K562 (cell line): Measurements from ENCODE around the gene TUBB2A. TPM values are rescaled to one million over a fixed set of nuclear protein-coding genes. Genes with fewer than 3 reads are reported as not detected.

Source experiments
- ARNT ChIP-seq, 2 experiments: fragments of 450-650 bp; IDR thresholded peaks; 2 replicates each; pipeline ENCODE4 v1.6.1; 2016; ENCODE audit warnings: mild to moderate bottlenecking in 1 of 2
- CEBPB ChIP-seq: fragments of 450-650 bp; IDR thresholded peaks from 2 replicates; pipeline ENCODE4 v1.6.1; 2016; ENCODE audit warnings: missing genetic modification characterization, missing compliant biosample characterization
- CHD4 ChIP-seq: fragments of 200-600 bp; sonication (generic); IDR thresholded peaks from 3 replicates; pipeline ENCODE4 v1.6.1; 2012; ENCODE audit warnings: low read depth, mild to moderate bottlenecking, mixed read lengths, low read length, inconsistent platforms; ENCODE audit not compliant: insufficient read depth, insufficient replicate concordance, poor library complexity, severe bottlenecking
- CREB3 ChIP-seq: fragments of 450-650 bp; conservative IDR thresholded peaks from 2 replicates; pipeline ENCODE4 v1.6.1; 2016; ENCODE audit warnings: missing genetic modification characterization, low read depth, mild to moderate bottlenecking, missing compliant biosample characterization, moderate library complexity
- ERF ChIP-seq: fragments of 450-650 bp; formaldehyde crosslinking; IDR thresholded peaks from 2 replicates; pipeline ENCODE4 v1.4.0; 2020; ENCODE audit warnings: mild to moderate bottlenecking, mixed read lengths
- ETV6 ChIP-seq, 3 experiments: fragments of 150-350 bp in 1 of 3; sonication (generic) in 1 of 3; formaldehyde crosslinking in 1 of 3; IDR thresholded peaks; 2 replicates each; pipeline versions ENCODE4 v1.6.1 to v1.8.0; 2014 to 2022; ENCODE audit warnings: borderline replicate concordance in 2 of 3, low read depth in 2 of 3, antibody characterized with exemption in 1 of 3, low read length in 1 of 3, mild to moderate bottlenecking in 1 of 3, missing genetic modification reagents in 1 of 3
- HOMEZ ChIP-seq: fragments of 250-450 bp; sonication (Bioruptor Pico); IDR thresholded peaks from 2 replicates; pipeline ENCODE4 v1.4.0; 2020; ENCODE audit warnings: mild to moderate bottlenecking, moderate library complexity
- ID3 ChIP-seq, 2 experiments: fragments of 250-450 bp in 1 of 2; fragments of 450-650 bp in 1 of 2; sonication (Bioruptor Pico) in 1 of 2; IDR thresholded peaks; 2 replicates each; pipeline versions ENCODE4 v1.6.1 to v1.8.0; 2016 to 2021; ENCODE audit warnings: mild to moderate bottlenecking in 2 of 2, moderate library complexity in 2 of 2, missing compliant biosample characterization in 1 of 2, missing genetic modification characterization in 1 of 2
- IRF9 ChIP-seq: fragments of 450-650 bp; IDR thresholded peaks from 2 replicates; pipeline ENCODE4 v1.6.1; 2016; ENCODE audit warnings: missing biosample characterization, missing genetic modification characterization
- MAFF ChIP-seq: IDR thresholded peaks from 2 replicates; pipeline ENCODE4 v1.6.1; 2012; ENCODE audit warnings: low read length, improper control_type of control experiment
- SRSF1 ChIP-seq: fragments of 200-400 bp; formaldehyde crosslinking; IDR thresholded peaks from 2 replicates; pipeline ENCODE4 v1.6.1; 2017; ENCODE audit warnings: mild to moderate bottlenecking, low read depth, low read length, moderate library complexity
- SRSF7 ChIP-seq: fragments of 200-400 bp; formaldehyde crosslinking; optimal IDR thresholded peaks from 2 replicates; pipeline ENCODE3; 2017; ENCODE audit warnings: mild to moderate bottlenecking, low read depth, low read length
- ZNF24 ChIP-seq: fragments of 450-650 bp; IDR thresholded peaks from 2 replicates; pipeline ENCODE4 v1.6.1; 2016
- ZNF311 ChIP-seq: fragments of 250-450 bp; sonication (Bioruptor Pico); IDR thresholded peaks from 2 replicates; pipeline ENCODE4 v1.4.0; 2020; ENCODE audit warnings: mild to moderate bottlenecking, moderate library complexity
- ZNF41 ChIP-seq: fragments of 250-450 bp; sonication (Bioruptor Pico); conservative IDR thresholded peaks from 2 replicates; pipeline ENCODE4 v1.4.0; 2020; ENCODE audit warnings: mild to moderate bottlenecking
- ZNF780A ChIP-seq: fragments of 250-450 bp; sonication (Bioruptor Pico); IDR thresholded peaks from 2 replicates; pipeline ENCODE4 v1.5.0; 2021; ENCODE audit warnings: mild to moderate bottlenecking
- polyA plus RNA-seq, 8 experiments: library from polyadenylated mRNA; depleted of rRNA in 4 of 8; stranded (reverse) in 5 of 8; unstranded in 3 of 8; fragments of >200 nt; fragmentation: Nextera tagmentation in 2 of 8; fragmentation: Illumina TruSeq in 1 of 8; extraction: Ambion mirVana in 2 of 8; extraction: Trizol in 1 of 8; gene quantifications; 2 replicates each; pipeline versions ENCODE4 v1.2.1 to v1.2.3, GENCODE V29; 2011 to 2014; ENCODE audit warnings: inconsistent platforms in 1 of 8, missing spikeins in 1 of 8
- total RNA-seq, 7 experiments: library from RNA; depleted of rRNA in 6 of 7; stranded (reverse); fragments of >200 nt in 6 of 7; fragmentation: Illumina TruSeq in 2 of 7; extraction: Trizol in 2 of 7; gene quantifications; 2 replicates each; pipeline versions ENCODE4 v1.2.1 to v1.2.3, GENCODE V29; 2011 to 2021; ENCODE audit warnings: low replicate concordance in 1 of 7
- TF ChIP-seq, protein P1 (sequence below), 2 experiments: IDR thresholded peaks; 2 replicates each; pipeline ENCODE4 v1.6.1; 2011; ENCODE audit warnings: borderline replicate concordance in 1 of 2, control low read depth in 1 of 2, low read depth in 1 of 2, low read length in 1 of 2, mild to moderate bottlenecking in 1 of 2, mixed read lengths in 1 of 2, moderate library complexity in 1 of 2; ENCODE audit not compliant: insufficient read depth in 1 of 2, insufficient read length in 1 of 2, poor library complexity in 1 of 2, severe bottlenecking in 1 of 2; ENCODE audit errors: extremely low read depth in 1 of 2

Gene TUBB2A
- total and polyA plus RNA-seq, 9 of the 15 experiments (the other 6 are each of a cell fraction or from before 2014, with no cell fraction given): 3.6 to 92.1 (median 45.6) TPM

GRCh38 chr6:3157131-3157933, at the start of gene TUBB2A (continued):
- no peak for TF ChIP-seq ZNF780A (CRISPR knock-in tag)
- no peak for TF ChIP-seq IRF9
- TF ChIP-seq SRSF7: no peak
- TF ChIP-seq, protein P1, sequence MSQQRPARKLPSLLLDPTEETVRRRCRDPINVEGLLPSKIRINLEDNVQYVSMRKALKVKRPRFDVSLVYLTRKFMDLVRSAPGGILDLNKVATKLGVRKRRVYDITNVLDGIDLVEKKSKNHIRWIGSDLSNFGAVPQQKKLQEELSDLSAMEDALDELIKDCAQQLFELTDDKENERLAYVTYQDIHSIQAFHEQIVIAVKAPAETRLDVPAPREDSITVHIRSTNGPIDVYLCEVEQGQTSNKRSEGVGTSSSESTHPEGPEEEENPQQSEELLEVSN (IDR thresholded peaks at IDR 0.05; ENCODE audit: borderline replicate concordance in 1 of 2, extremely low read depth in 1 of 2, insufficient read depth in 1 of 2, insufficient read length in 1 of 2, low read depth in 1 of 2, low read length in 1 of 2, poor library complexity in 1 of 2, severe bottlenecking in 1 of 2): peak; percentile 34 to 79
- no peak for TF ChIP-seq CREB3 (tag)
- TF ChIP-seq ETV6 (IDR thresholded peaks at IDR 0.05; ENCODE audit: borderline replicate concordance in 1 of 2, low read depth in 2 of 2, low read length in 1 of 2): no peak
- no peak for TF ChIP-seq ETV6 (CRISPR knock-in tag; IDR thresholded peaks at IDR 0.05; ENCODE audit: borderline replicate concordance)
- TF ChIP-seq ZNF311: no peak
- no peak for TF ChIP-seq ID3 (CRISPR knock-in tag; IDR thresholded peaks at IDR 0.05)
- TF ChIP-seq ID3 (tag; IDR thresholded peaks at IDR 0.05): no peak; the same call in 1 of the 2 replicates
- peak; percentile 68; the same call in 1 of the 2 replicates for TF ChIP-seq ERF (CRISPR knock-in tag)
- TF ChIP-seq CEBPB (tag): no peak
- TF ChIP-seq ARNT (IDR thresholded peaks at IDR 0.05): no peak
- TF ChIP-seq SRSF1: no peak
- TF ChIP-seq HOMEZ (CRISPR knock-in tag): no peak
- peak; percentile 70 for TF ChIP-seq CHD4
- TF ChIP-seq ZNF41: no peak
- TF ChIP-seq MAFF: no peak
- TF ChIP-seq ZNF24: 0 out of 2 replicates have a peak, but pooled peaks have one; percentile 51
